ENCODE measurements around the gene CCDC179.

The CCDC179 gene

DNA sequence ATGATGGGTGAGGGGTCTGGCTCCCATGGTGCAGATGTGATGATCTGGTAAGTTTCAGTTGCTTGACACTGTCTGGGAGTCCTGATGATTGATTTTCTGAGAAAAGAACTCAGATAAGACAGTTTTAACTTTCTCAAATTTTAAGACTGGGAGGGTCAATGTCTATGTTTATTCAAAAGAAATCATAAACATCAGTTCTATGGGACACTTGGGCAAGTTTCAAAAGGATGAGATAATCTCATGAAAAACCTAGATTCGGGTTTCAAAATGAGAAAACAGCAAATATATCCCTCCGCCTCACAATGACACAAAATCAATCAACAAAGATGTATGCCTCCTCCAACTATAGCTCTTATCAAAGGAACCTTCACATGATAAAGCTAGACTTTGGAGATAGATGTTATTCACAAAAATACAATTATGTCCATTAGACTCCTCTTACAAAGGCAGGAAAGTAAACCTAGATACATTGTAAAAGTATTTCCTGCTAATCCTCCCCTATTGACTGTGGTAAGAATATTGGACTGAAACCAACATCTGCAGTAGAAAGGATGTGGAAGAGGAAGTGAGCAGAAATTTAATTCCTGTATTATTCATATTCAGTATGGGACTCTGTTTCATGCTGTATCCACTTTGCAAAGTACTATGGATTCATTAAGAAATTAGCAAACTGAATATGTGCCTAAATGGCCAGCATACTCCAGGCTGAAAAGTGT, 52.3 kb downstream of the CCDC179 start:
- DNase-seq: no peak

DNA sequence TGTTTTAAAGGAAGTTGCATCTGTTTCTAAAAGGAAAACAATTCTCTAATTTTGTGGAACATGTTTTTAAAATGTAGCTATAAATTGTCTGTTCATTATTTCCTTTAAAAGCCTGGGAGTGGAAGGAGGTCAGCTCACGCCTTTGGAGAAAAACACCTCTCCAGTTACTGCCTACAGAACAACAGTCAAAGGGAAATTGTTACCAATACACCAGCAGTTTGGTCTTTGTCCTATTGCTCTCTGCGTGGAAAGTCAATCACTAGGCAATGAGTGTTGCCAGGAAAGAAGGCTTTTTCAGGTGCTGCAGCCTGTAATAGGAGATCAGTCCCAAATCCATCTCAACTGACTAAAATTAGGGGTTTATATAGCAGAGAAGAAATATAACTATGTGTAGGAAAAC, 52.9 kb downstream of the CCDC179 start:
- DNase-seq: no peak

DNA sequence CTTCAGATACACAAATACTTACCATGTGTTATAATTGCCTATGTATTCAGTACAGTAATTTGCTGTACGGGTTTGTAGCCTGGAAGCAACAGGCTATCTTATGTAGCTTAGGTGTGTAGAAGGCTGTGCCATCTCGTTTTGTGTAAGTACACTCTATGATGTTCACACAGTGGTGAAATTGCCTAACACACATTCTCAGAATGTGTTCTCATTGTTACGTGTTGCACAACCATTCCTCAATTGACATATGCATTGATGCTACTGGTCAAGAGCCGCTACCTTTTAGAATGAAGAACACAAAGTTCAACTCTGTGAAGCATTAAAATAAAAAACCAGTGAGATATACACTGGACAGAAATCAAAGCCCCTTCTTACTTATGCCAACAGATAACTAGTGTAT, 57.4 kb downstream of the CCDC179 start:
- DNase-seq: no peak

DNA sequence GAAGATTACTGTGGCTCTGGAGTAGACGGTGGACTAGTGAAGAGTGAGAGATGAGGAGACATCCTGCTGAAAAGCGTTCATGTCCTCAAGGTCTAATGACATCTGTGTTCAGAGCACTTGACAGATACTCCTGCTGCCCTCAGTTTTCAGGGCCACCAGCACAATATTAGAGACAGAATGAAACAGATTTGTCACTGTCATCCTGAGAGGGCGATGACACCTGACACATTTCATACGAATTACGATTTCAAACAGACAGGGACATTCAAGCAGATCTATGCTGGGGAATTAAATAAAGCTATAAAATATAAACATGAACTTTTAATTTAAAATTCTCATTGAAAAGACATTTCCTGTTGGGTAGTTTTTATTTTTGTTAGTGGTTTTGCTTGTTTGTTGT, 59.8 kb downstream of the CCDC179 start:
- no peak for DNase-seq

DNA sequence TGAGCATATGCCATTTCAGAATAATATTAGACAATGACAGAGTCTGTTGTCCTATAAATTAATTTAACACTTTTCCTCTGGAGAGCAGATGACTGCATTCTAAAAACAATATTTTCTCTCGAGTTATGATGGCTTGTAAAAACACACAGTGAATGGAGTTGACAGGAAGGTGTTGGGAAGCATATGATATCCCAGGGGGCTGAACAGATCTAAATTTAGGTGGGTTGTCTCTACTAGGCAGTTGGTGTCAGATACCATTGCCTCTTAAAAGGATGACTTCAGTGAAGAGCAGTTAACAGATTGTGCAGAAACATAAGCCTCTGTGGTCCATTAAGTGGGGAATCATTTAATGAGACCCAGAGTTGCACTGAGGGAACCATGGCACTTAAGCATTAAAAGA, 61.4 kb downstream of the CCDC179 start:
- no peak for DNase-seq

DNA sequence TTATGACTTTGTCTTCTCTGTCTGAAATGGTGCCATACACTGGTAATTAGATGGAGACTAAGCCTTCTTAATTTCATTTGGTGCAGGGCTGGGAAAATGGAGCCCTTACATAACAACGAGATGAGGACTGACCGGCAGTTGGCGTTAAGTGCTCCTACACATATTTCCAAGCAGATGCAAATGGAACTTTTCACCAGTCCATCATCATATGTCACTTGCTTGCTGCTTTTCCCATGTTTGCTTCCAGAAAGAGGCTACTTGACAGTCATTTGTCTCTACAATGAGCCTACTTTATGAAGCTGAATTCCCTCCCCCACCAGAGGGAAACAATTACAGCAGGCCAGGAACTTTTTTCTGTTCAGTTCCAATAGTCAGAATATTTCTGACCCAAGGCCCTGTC, 63.2 kb downstream of the CCDC179 start:
- no peak for DNase-seq

All from effector CD8-positive, alpha-beta T cell (primary cell).